HG03342 (cell line): ENCODE data around the gene ZNF544.
"Not testable (repeated sequence)": the region's sequence is repeated elsewhere in the genome, so short reads cannot be mapped to it uniquely, and the experiment has no call there.

Source experiments
- ATAC-seq: cut with Tn5 transposase; IDR thresholded peaks from one replicate; pipeline ENCODE4 v1.9.1; 2021; ENCODE audit warnings: mild to moderate bottlenecking, moderate library complexity; ENCODE audit not compliant: unreplicated experiment

Gene ZNF544

DNA sequence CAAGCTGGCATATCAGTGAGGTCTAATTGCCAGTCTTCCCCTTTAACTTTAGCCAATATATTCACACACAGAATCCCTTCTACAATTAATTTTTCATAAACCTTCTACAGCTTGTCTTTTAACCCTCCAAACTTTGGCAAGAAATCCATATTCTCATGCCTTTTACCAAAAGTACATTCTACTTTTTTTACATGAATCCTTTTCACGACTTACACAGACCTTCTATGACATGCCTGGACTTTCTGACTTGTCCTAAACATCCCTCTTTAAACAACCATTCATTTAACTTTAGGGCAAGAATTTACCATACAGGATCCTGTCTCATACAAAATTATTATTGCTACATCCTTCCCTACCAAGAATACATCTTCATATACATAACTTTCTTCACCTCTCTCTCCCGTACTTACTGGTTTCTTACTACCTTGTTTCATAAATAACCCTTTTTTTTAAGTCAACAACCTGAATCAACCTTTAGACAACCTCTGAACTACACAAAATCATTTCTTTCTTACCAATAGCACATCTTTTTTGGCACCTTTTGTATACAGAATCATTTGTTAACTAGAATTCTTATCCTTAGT, 23.5 kb downstream of the ZNF544 start:
- ATAC-seq: no peak

DNA sequence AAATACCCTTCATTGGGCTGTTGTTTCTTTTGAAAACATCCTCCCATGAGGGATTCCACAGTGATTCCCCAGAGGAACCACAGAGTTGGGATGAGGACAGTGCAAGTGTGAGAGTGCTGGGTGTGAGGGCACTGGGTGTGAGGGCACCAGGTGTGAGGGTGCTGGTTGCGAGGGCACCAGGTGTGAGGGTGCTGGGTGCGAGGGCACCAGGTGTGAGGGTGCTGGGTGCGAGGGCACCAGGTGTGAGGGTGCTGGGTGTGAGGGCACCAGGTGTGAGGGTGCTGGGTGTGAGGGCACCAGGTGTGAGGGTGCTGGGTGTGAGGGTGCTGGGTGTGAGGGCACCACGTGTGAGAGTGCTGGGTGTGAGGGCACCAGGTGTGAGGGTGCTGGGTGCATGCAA, 29.5 kb downstream of the ZNF544 start:
- ATAC-seq: not testable (repeated sequence)

DNA sequence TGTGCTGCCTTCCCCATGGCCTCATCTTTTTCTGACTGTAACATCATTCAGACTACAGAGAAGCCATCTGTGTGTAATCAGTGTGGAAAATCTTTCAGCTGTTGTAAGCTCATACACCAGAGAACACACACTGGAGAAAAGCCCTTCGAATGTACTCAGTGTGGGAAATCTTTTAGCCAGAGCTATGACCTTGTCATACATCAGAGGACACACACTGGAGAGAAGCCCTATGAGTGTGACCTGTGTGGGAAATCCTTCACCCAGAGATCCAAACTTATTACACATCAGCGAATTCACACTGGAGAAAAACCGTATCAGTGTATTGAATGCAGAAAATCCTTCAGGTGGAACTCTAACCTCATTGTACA, 32.9 kb downstream of the ZNF544 start:
- ATAC-seq: no peak

DNA sequence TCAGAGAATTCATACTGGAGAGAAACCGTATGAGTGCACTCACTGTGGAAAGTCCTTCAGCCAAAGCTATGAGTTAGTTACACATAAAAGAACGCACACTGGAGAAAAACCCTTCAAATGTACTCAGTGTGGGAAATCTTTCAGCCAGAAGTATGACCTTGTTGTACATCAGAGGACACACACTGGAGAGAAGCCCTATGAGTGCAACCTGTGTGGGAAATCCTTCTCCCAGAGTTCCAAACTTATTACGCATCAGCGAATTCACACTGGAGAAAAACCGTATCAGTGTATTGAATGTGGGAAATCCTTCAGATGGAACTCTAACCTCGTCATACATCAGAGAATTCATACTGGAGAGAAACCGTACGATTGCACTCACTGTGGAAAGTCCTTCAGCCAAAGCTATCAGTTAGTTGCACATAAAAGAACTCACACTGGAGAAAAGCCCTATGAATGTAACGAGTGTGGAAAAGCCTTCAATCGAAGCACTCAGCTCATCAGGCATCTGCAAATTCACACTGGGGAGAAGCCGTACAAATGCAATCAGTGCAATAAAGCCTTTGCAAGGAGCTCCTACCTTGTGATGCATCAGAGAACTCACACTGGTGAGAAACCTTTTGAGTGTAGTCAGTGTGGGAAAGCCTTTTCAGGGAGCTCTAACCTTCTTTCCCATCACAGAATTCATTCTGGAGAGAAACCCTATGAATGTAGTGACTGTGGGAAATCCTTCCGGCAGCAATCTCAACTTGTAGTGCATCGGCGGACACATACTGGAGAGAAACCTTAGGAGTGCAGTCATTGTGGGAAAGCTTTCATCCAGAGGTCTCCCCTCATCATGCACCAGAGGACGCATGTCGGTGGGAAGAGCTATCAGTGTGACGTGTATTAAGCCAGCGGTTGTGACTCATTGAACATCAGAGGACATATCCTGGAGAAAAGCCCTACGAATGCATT, 33.5 kb downstream of the ZNF544 start:
- no peak for ATAC-seq

DNA sequence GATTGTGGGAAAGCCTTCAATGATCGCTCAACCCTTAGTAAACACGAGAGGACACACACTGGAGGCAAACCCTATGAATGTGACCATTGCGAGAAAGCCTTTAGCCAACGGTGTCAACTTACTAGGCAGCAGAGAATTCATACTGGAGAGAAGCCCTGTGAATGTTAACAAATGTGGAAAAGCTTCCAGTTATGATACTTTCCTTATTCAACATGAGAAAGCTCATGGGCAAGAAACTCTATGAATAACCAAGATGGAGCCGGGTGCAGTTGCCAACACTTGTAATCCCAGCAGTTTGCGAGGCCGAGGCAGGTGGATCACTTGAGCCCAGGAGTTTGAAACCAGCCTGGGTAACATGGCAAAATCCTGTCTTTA, 34.2 kb downstream of the ZNF544 start:
- ATAC-seq: no peak

DNA sequence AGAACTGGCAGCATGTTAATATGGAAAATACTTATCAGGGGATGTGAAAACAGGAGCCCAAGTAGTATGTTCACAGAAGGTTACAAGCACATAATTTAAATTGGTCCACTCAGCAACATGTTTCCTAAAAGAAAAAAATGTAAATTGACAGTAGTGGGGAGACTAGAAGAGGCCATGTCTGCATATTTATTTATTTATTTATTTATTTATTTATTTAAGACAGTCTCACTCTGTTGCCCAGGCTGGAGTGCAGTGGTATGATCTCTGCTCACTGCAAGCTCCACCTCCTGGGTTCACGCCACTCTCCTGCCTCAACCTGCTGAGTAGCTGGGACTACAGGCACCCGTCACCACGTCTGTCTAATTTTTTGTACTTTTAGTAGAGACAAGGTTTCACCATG, 36.4 kb downstream of the ZNF544 start:
- ATAC-seq: no peak

DNA sequence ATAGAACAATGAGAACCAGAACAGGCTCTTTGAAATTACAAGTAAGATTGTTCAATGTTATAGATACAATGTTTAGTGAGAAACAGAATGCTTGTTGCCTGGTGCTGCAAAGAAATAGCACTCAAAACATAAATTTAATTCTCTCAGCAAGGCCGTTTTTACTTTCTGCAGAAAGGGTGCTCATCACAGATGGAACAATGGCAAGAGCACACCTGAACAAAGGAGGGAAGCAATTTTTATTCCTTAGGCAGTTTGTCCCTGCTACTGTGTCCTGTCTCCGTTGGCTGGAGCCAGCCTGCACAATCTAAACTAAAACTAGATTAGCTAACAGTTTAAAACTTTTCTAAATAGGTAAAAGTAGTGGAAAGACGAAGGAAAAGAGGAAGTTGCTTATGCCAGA, 39.6 kb downstream of the ZNF544 start:
- ATAC-seq: no peak

DNA sequence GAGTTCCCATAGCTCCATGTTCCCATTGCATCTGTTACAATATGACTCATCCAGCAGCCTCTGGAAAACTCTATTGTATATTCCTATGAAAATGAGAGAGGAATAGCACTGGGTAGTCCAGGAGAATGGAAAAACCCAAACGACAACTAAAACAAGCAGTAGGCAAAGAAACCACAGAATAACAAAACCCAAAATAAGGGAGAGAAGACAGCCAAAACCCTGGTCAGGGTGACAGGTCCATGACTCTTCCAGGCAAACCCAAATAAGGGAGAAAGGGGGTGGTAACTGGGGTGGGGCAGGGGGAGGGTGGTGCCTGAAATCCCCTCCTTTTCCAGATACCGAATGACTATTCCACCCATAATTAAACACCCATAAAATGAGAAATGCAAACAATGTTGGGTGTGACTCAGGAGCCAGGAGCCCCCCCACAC, 46.1 kb downstream of the ZNF544 start:
- no peak for ATAC-seq

DNA sequence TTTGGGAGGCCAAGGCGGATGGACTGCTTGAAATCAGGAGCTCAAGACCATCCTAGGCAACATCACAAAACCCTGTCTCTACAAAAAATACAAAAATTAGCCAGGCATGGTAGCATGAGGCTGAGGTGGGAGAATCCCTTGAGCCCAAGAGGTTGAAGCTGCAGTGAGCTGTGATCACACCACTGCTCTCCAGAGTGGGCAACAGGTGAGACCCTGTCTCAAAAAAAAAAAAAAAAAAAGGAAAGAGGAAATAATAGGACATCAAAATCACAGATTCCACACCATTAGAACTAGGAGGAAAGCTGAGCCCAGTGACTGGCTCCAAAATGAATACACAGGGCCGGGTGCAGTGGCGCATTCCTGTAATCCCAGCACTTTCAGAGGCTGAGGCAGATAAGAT, 46.9 kb downstream of the ZNF544 start:
- ATAC-seq: no peak

DNA sequence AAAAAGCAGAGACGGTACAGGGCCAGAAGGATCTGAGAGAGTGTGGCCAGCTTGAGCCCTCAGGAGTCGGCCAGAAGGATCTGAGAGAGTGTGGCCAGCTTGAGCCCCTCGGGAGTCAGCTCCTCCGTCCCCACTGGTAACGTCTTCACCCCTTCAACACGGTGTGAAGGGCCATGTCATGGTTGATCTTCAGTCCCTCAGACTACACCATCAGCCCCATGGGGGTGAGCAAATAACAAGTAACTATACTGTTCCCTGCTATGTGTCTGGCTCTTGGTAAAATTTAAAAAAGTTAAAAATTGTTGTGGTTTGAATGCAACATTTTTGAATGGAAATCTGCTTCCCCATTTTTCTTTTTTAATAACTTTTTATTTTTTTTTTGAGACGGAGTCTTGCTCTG, 48.5 kb downstream of the ZNF544 start:
- ATAC-seq: no peak

DNA sequence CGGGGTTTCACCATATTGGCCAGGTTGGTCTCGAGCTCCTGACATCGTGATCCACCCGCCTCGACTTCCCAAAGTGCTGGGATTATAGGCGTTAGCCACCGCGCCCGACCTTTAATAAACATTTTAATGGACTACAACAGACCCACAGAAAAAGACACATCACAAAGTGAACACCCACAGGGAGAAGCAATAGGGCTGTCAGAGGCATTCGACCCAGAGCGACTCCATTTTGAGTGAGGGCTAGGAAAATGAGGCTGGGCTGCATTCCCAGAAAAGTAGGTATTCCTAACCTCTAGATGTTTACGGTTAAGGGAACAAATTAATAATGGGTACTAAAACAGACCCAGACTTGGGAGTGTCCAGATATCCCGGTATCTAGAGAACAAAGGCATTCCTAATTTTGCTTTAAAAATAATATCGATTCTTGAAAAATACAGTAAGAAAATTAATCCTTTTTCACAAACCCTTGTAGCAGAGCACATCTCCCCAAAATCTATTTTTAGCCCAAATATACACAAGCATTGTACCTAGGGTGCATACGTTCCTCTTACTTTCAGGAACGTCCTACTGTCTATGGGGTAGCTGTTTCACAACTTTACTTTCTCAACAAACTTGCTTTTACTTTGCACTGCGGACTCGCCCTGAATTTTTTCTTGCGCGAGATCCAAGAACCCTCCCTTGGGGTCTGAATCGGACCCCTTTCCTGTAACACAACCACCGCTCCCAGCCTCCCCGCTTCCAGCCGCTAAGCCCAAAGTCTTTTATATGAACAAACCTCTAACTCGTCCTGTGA, 49.2 kb downstream of the ZNF544 start:
- ATAC-seq: no peak

DNA sequence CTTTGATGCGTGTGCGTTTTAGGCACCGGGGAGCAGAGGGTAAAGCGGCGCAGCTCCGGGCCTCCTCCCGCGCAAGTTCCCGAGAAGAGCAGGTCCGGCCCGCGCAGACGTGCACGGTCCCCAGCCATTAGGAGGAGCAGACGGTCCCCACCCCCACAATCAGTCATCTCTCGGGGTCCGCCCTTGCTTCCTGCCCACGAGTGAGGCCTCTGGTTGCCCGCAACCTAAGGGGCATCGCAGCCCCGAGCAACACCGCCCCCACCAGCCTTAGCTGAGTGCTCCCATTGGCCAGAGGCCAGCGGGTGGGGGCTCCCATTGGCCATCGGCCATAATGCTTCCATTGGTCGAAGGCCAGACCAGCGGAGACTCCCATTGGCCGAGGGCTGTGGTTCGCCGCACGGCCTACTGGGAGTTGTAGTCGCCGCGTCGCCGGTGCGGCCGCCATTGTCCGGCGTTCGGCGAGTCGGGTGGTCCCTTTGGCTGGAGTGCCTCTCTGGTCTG, 49.9 kb downstream of the ZNF544 start, which contains the start of gene ZNF8:
TSS of gene ZNF8 (plus strand) at position 415 of the 501 bp plus-strand sequence. CDS start 127 bp downstream, outside the sequence.
- peak; percentile 94 for ATAC-seq

DNA sequence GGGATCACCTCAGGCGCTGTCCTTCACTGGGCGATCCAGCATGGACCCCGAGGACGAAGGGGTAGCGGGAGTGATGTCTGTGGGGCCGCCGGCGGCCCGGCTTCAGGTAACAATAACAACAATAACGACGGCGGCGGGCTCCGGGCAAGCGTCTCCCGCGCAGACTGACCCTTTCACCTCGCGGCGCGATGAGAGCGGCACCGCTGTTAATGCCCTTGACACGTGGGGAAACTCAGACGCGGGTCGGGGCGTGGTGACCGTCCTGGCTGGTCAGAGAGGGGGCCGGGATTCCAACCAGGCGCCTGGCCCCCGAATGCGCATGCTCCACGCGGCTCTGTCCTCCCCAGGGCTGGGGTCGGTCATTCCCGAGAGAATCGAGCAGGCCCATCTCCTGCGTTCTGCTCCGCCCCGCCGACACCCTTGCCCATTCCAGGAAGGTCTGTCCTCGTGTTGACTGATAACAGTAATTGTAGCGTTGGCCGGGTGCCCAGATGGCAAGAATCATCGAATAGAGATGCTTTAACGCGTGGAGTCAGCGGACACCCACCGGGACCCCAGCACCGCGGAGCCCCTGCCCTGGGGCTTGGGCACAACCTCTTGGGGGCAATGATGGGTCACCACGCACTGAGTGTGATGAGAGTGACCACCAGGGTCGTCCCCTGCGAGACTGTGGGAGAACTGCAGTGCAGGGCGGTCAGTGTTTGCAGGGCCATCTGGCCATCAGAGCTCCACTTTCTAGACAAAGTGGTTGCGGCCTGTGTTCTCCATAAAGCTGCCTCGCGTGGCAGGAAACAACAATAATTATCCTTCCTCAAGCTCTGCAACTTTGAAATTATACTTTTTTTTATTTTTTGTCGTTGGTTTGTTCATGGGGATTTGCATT, 50.6 kb downstream of the ZNF544 start:
- peak; percentile 18 for ATAC-seq

DNA sequence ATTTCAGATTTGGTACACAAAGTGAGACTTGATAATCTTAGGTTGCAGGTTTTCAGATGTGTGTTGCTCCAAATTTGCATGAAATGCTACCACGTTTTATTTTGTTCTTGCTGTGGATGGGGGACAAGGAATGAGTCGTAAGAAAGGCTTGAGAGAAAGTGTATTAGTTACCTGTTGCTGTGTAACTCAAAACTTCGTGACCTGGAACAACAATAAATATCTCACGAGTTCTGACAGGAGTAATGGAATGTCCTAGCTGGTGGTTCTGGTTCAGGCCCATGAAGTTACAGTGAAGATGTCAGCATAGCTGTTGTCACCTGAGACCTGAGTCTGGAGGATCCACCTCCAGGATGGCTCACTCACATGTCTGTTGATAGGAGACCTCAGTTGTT, 51.2 kb downstream of the ZNF544 start:
- ATAC-seq: no peak

DNA sequence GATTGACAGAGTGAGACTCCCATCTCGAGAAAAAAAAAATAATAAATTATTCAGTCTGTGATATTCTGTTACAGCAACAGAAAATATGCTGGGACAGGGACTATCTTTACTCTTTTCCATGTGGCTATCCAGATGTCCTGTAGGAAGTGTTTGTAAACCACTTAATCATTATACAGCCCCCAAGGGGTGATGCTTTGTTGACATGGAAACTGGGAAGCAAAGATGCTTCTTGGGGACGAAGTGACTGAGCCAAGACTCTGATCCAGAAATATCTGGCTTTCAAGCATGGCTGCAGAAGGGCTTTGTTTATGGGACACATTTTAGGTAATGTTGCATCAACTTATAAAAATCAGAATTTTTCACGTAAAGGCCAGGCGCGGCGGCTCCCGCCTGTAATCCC, 55.5 kb downstream of the ZNF544 start:
- ATAC-seq: no peak

DNA sequence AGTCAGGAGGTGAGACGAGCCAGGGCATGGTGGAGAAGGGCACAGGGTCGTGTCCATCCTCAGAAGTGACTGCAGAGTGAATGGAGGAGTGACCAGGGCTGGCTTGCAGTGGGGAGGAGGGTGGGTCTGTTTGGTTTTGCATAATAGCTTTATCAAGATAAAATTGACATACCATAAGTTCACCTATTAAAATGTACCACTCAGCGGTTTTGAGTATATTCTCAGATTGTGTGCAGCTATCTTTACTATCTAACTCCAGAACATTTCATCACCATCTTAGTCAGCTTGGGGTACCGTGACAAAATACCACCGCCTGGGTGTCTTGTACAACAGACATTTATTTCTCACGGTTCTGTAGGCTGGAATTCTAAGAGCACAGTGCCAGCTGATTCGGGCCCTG, 63.2 kb downstream of the ZNF544 start:
- ATAC-seq: no peak

DNA sequence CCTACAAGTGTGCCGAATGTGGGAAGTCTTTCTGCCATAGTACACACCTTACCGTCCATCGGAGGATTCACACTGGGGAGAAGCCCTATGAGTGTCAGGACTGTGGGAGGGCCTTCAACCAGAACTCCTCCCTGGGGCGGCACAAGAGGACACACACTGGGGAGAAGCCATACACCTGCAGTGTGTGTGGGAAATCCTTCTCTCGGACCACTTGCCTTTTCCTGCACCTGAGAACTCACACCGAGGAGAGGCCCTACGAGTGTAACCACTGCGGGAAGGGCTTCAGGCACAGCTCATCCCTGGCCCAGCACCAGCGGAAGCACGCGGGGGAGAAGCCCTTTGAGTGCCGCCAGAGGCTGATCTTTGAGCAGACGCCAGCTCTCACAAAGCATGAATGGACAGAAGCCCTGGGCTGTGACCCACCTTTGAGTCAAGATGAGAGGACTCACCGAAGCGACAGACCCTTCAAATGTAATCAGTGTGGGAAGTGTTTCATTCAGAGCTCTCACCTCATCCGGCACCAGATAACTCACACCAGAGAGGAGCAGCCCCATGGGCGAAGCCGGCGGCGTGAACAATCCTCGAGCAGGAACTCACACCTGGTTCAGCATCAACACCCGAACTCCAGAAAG, 66.1 kb downstream of the ZNF544 start:
- no peak for ATAC-seq

DNA sequence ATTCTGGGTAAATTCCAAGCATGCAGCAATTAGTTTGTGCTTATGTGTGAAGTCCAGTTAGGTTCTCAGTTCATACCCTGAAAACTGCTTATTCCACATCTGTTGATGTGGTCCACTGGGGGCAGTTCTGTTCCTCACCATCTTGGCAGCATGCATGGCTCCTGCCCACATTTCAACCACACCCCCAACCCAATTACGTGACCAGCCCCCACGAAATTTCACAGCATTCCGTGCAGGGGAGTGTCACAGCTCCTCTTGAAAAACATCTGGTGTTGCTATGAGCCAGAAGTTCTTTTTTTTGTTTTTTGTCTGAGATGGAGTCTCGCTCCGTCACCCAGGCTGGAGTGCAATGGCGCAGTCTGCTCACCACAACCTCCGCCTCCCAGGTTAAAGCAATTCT, 67.4 kb downstream of the ZNF544 start:
- no peak for ATAC-seq

DNA sequence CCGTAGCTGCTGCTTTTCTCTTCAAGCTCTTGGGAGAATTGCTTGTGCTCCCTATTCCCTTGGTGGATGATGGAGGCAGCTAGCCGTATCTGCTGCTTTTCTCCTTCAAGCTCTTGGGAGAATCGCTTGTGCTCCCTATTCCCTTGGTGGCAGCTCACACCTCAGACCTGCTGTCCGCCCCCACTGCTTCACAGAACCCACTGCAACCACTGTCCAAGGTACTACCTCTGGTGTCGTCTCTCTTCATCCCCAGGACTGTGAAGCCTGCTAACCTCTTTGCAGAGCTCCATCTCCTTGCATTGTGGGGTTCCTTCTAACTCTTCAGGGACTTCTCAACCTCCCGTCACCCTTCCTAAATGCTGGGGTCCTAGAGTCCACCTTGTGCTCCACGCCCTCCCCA, 71.9 kb downstream of the ZNF544 start:
- ATAC-seq: no peak

DNA sequence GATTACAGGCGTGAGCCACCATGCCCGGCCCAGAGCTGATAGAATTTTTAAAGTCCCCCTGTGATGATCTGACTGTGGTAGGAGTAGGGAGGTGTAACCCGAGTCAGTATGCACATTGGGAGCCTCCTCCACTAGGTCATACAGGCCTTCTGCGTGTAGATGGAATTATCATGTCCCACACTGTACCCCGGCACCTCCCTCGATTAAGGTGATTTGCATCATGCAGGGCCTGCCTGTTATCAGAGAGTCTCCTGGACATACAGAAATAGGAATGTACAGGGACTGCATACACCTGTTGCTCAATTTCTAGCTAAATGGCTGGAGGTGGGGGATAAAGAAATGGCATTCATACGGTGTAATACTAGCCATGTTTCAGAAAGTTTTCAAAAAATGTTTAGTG, 75.5 kb downstream of the ZNF544 start:
- ATAC-seq: no peak
